Measurements from ENCODE around the gene RAPGEF2. TPM values are rescaled to one million over a fixed set of nuclear protein-coding genes. Genes with fewer than 3 reads are reported as not detected.

Gene RAPGEF2
- total RNA-seq, 1 experiment from 2014 or later, result 21.2 TPM

- H3K9ac ChIP-seq (ENCODE audit: low read length), result no peak overlapping the region
- TF ChIP-seq EZH2 (IDR thresholded peaks at IDR 0.05; ENCODE audit: low read length, unreplicated experiment) (no peak), CTCF (conservative IDR thresholded peaks at IDR 0.05; ENCODE audit: low read depth, low read length) (no peak), EZH2phosphoT487 (IDR thresholded peaks at IDR 0.05; ENCODE audit: borderline replicate concordance, low read length) (no peak)
- ChIA-PET CTCF (no interaction called here), POLR2A (ENCODE audit: unreplicated experiment) (no interaction called here)
- H2AFZ ChIP-seq (ENCODE audit: low read length), result no peak overlapping the region
- ATAC-seq (no peak), DNase-seq (no peak)
- H3K4me1 ChIP-seq (ENCODE audit: insufficient read depth, low read length), result peaks cover 12% of the 10 kb centered on the region
- H4K20me1 ChIP-seq (ENCODE audit: low read length), result no peaks in the 10 kb centered on the region
- intact Hi-C loops (cut with micrococcal nuclease), result no loop called here
- no peak overlapping the region for H3K4me2 ChIP-seq (ENCODE audit: low read length)
- no TSS peak for BruUV-seq (replicated peaks)
- H3K4me3 ChIP-seq (ENCODE audit: low read length), result no peak overlapping the region
- no peaks in the 10 kb centered on the region for H3K27me3 ChIP-seq (ENCODE audit: low read length)
- H3K36me3 ChIP-seq (ENCODE audit: low read depth, low read length), result no peaks in the 10 kb centered on the region
- no peaks in the 10 kb centered on the region for H3K79me2 ChIP-seq (ENCODE audit: low read length)
- no peaks in the 10 kb centered on the region for H3K9me3 ChIP-seq (ENCODE audit: low read length)
- no peak overlapping the region for H3K27ac ChIP-seq (ENCODE audit: low read length)
- no peaks in the 10 kb centered on the region for H3K9me2 ChIP-seq (replicated peaks; ENCODE audit: low read length)
- no peaks in the 10 kb centered on the region for H3F3A ChIP-seq (ENCODE audit: low read length, unreplicated experiment)
Observed at GRCh38 chr4:159209249-159209648, 106.4 kb downstream of the RAPGEF2 start.

GRCh38 chr4:159210975-159211374 is 108.1 kb downstream of the RAPGEF2 start:
- Histone ChIP-seq H3F3A (ENCODE audit: low read length, unreplicated experiment) (no peaks in the 10 kb centered on the region), H4K20me1 (ENCODE audit: low read length) (no peaks in the 10 kb centered on the region), H3K9ac (ENCODE audit: low read length) (no peak overlapping the region), H3K36me3 (ENCODE audit: low read depth, low read length) (no peaks in the 10 kb centered on the region), H3K4me2 (ENCODE audit: low read length) (no peak overlapping the region), H3K79me2 (ENCODE audit: low read length) (no peaks in the 10 kb centered on the region), H3K4me3 (ENCODE audit: low read length) (no peak overlapping the region), H3K9me3 (ENCODE audit: low read length) (no peaks in the 10 kb centered on the region), H3K27me3 (ENCODE audit: low read length) (no peaks in the 10 kb centered on the region), H3K9me2 (replicated peaks; ENCODE audit: low read length) (no peaks in the 10 kb centered on the region), H3K27ac (ENCODE audit: low read length) (no peak overlapping the region), H2AFZ (ENCODE audit: low read length) (no peak overlapping the region), H3K4me1 (ENCODE audit: insufficient read depth, low read length) (peaks cover 12% of the 10 kb centered on the region)
- intact Hi-C loops (cut with micrococcal nuclease), result no loop called here
- no peak for TF ChIP-seq CTCF (conservative IDR thresholded peaks at IDR 0.05; ENCODE audit: low read depth, low read length)
- no peak for TF ChIP-seq EZH2 (IDR thresholded peaks at IDR 0.05; ENCODE audit: low read length, unreplicated experiment)
- TF ChIP-seq EZH2phosphoT487 (IDR thresholded peaks at IDR 0.05; ENCODE audit: borderline replicate concordance, low read length), result no peak
- ChIA-PET POLR2A (ENCODE audit: unreplicated experiment) (no interaction called here), CTCF (no interaction called here)
- DNase-seq (no peak), ATAC-seq (no peak)
- no TSS peak for BruUV-seq (replicated peaks)

- CTCF ChIA-PET, result no interaction called here
- no peaks in the 10 kb centered on the region for H3K79me2 ChIP-seq (ENCODE audit: low read length)
- H3K4me1 ChIP-seq (ENCODE audit: insufficient read depth, low read length), result no peaks in the 10 kb centered on the region
- H3K9me2 ChIP-seq (replicated peaks; ENCODE audit: low read length), result no peaks in the 10 kb centered on the region
- no peaks in the 10 kb centered on the region for H3K27me3 ChIP-seq (ENCODE audit: low read length)
- POLR2A ChIA-PET (ENCODE audit: unreplicated experiment), result no interaction called here
- no peak for TF ChIP-seq EZH2phosphoT487 (IDR thresholded peaks at IDR 0.05; ENCODE audit: borderline replicate concordance, low read length)
- TF ChIP-seq EZH2 (IDR thresholded peaks at IDR 0.05; ENCODE audit: low read length, unreplicated experiment), result no peak
- BruUV-seq (replicated peaks), result no TSS peak
- ATAC-seq, result no peak
- no peak overlapping the region for H2AFZ ChIP-seq (ENCODE audit: low read length)
- H3K4me3 ChIP-seq (ENCODE audit: low read length), result no peak overlapping the region
- intact Hi-C loops (cut with micrococcal nuclease), result no loop called here
- no peak overlapping the region for H3K9ac ChIP-seq (ENCODE audit: low read length)
- no peaks in the 10 kb centered on the region for H3K36me3 ChIP-seq (ENCODE audit: low read depth, low read length)
- H4K20me1 ChIP-seq (ENCODE audit: low read length), result no peaks in the 10 kb centered on the region
- H3F3A ChIP-seq (ENCODE audit: low read length, unreplicated experiment), result no peaks in the 10 kb centered on the region
- no peak overlapping the region for H3K4me2 ChIP-seq (ENCODE audit: low read length)
- H3K9me3 ChIP-seq (ENCODE audit: low read length), result no peaks in the 10 kb centered on the region
- H3K27ac ChIP-seq (ENCODE audit: low read length), result no peak overlapping the region
- DNase-seq, result no peak
Observed at GRCh38 chr4:159212675-159213293, 109.9 kb downstream of the RAPGEF2 start.
